ENCODE results near the gene CYP2C19.
"Not testable (repeated sequence)": the region's sequence is repeated elsewhere in the genome, so short reads cannot be mapped to it uniquely, and the experiment has no call there.

The CYP2C19 gene

DNA sequence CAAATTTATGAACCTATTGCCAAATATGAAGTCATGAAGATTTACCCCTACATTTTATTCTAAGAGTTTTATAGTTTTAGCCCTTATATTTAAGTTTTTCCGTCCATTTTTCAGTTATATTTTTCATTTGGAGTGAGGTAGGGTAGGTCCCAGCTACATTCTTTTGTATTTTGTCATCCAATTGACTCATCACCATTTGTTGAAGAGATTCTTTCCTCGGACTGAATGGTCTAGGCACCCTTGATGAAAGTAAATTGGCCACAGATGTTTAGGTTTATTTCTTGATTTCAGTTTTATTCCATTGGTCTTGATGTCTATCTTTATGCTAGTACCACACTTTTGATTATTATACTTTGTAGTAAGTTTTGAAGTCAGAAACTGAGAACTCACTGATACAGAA, 22.7 kb downstream of the CYP2C19 start:
- Histone ChIP-seq H3K4me3 (ENCODE audit: low read length) (no peak overlapping the region), H3K4me1 (ENCODE audit: control insufficient read depth, low read depth, low read length) (no peaks in the 10 kb centered on the region), H3K9ac (ENCODE audit: low read length) (no peak overlapping the region), H3K27me3 (ENCODE audit: control insufficient read depth, insufficient read depth, low read length) (no peaks in the 10 kb centered on the region), H3K9me3 (ENCODE audit: control insufficient read depth, low read depth, low read length) (no peaks in the 10 kb centered on the region), H3K27ac (ENCODE audit: low read length) (no peak overlapping the region), H3K36me3 (ENCODE audit: control insufficient read depth, low read depth, low read length) (no peaks in the 10 kb centered on the region)

DNA sequence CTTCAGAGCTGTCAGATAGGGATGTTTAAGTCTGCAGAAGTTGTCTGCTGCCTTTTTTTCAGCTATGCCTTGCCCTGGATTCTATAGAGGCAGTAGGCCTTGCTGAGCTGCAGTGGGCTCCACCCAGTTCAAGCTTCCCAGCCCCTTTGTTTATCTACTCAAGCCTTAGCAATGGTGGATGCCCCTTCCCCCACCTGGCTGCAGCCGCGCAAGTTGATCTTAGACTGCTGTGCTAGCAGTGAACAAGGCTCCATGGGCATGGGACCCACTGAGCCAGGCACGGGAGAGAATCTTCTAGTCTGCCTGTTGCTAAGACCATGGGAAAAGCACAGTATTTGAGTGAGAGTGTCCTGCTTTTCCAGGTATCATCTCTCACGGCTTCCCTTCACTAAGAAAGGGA, 38.1 kb downstream of the CYP2C19 start:
- not testable (repeated sequence) for H3K36me3 ChIP-seq (ENCODE audit: control insufficient read depth, low read depth, low read length); H3K27me3 ChIP-seq (ENCODE audit: control insufficient read depth, insufficient read depth, low read length); H3K27ac ChIP-seq (ENCODE audit: low read length); H3K4me3 ChIP-seq (ENCODE audit: low read length); H3K9me3 ChIP-seq (ENCODE audit: control insufficient read depth, low read depth, low read length); H3K4me1 ChIP-seq (ENCODE audit: control insufficient read depth, low read depth, low read length); H3K9ac ChIP-seq (ENCODE audit: low read length)

DNA sequence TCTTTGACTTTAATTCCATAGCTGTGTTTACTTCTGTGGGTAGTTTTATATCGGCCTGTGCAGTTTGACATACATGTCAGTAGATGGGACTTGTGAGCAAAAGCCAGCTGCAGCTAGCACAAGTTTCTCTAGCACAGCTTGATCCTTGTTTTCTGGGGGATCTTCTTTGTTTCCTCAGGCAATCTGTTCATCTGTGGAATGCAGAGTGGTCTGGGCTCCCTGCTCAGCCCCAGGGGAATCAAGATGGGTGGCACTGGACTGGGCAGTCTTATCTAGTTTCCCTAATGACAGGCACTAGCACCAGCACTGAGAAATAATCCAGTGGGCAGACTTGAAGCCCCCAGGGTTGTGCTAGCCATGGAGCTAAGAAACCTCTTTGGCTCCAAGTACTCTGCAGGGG, 40.8 kb downstream of the CYP2C19 start:
- Histone ChIP-seq H3K9ac (ENCODE audit: low read length) (no peak overlapping the region), H3K4me1 (ENCODE audit: control insufficient read depth, low read depth, low read length) (no peaks in the 10 kb centered on the region), H3K27ac (ENCODE audit: low read length) (no peak overlapping the region), H3K36me3 (ENCODE audit: control insufficient read depth, low read depth, low read length) (no peaks in the 10 kb centered on the region), H3K27me3 (ENCODE audit: control insufficient read depth, insufficient read depth, low read length) (no peaks in the 10 kb centered on the region), H3K4me3 (ENCODE audit: low read length) (no peak overlapping the region), H3K9me3 (ENCODE audit: control insufficient read depth, low read depth, low read length) (no peaks in the 10 kb centered on the region)

DNA sequence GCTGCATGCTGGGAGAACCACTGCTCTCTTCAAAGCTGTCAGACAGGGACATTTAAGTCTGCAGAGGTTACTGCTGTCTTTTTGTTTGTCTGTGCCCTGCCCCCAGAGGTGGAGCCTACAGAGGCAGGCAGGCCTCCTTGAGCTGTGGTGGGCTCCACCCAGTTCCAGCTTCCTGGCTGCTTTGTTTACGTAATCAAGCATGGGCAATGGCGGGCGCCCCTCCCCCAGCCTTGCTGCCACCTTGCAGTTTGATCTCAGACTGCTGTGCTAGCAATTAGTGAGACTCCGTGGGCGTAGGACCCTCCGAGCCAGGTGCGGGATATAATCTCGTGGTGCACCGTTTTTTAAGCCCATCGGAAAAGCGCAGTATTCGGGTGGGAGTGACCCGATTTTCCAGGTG, 67.5 kb downstream of the CYP2C19 start:
- H3K9ac ChIP-seq (ENCODE audit: low read length); H3K4me1 ChIP-seq (ENCODE audit: control insufficient read depth, low read depth, low read length); H3K27me3 ChIP-seq (ENCODE audit: control insufficient read depth, insufficient read depth, low read length); H3K36me3 ChIP-seq (ENCODE audit: control insufficient read depth, low read depth, low read length); H3K4me3 ChIP-seq (ENCODE audit: low read length); H3K9me3 ChIP-seq (ENCODE audit: control insufficient read depth, low read depth, low read length); H3K27ac ChIP-seq (ENCODE audit: low read length): not testable (repeated sequence)

DNA sequence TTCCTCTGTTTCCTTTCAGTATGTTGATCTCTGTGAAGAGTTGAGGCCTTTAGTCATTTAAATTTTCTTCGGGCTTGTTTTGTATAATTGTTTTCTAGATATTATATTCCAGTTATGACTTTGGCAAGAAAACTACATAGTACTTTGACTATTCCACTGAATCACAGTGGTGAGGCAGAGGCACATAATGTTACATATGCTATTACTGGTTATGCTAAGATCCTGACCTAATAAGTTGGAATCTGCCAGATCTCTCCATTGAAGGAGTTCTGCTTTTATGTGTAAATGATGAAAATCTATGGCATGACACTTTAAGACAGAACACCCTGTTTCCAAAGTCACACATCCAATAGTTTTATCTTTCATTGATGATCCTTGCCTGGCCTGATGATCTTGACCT, 83.7 kb downstream of the CYP2C19 start:
- Histone ChIP-seq H3K36me3 (ENCODE audit: control insufficient read depth, low read depth, low read length) (no peaks in the 10 kb centered on the region), H3K9me3 (ENCODE audit: control insufficient read depth, low read depth, low read length) (no peaks in the 10 kb centered on the region), H3K27me3 (ENCODE audit: control insufficient read depth, insufficient read depth, low read length) (no peaks in the 10 kb centered on the region), H3K9ac (ENCODE audit: low read length) (no peak overlapping the region), H3K4me3 (ENCODE audit: low read length) (no peak overlapping the region), H3K27ac (ENCODE audit: low read length) (no peak overlapping the region), H3K4me1 (ENCODE audit: control insufficient read depth, low read depth, low read length) (no peaks in the 10 kb centered on the region)

DNA sequence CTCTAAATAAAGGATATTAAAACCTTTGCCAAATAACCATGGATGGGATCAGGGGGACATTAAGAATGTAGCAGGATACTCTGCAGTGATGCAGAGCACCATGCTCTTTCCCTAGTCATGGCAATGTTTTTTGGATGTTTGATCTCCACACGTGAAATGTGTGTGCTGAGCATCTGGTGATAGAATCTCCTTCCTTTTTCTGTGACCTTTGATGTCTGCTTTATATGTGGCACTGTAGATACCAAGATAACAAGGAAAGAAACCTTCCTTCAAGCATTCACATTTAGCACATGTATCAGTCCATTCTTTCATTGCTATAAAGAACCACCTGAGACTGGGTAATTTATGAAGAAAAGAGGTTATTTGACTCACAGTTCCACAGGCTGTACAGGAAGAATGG, 88.3 kb downstream of the CYP2C19 start:
- no peaks in the 10 kb centered on the region for H3K27me3 ChIP-seq (ENCODE audit: control insufficient read depth, insufficient read depth, low read length)
- H3K27ac ChIP-seq (ENCODE audit: low read length), result no peak overlapping the region

DNA sequence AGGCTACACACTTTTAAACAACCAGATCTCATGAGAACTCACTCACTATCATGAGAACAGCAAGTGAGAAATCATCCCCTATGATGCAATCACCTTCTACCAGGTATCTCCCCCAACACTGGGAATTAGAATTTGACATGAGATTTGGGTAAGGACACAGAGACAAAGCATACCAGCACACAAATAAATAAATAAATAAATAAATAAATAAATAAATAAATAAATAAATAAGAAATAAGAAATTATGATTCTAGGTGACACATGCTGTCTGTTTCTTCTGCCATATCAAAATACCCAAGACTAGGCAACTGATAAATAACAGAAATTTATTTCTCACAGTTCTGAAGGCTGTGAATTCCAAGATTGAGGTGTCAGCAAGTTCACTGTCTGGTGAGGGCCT, 88.8 kb downstream of the CYP2C19 start:
- Histone ChIP-seq H3K36me3 (ENCODE audit: control insufficient read depth, low read depth, low read length) (no peaks in the 10 kb centered on the region), H3K9ac (ENCODE audit: low read length) (no peak overlapping the region), H3K4me1 (ENCODE audit: control insufficient read depth, low read depth, low read length) (no peaks in the 10 kb centered on the region), H3K9me3 (ENCODE audit: control insufficient read depth, low read depth, low read length) (no peaks in the 10 kb centered on the region), H3K4me3 (ENCODE audit: low read length) (no peak overlapping the region), H3K27me3 (ENCODE audit: control insufficient read depth, insufficient read depth, low read length) (no peaks in the 10 kb centered on the region), H3K27ac (ENCODE audit: low read length) (no peak overlapping the region)

More for the DNA sequence above, 88.3 kb downstream of the CYP2C19 start:
- no peak overlapping the region for H3K9ac ChIP-seq (ENCODE audit: low read length)
- no peaks in the 10 kb centered on the region for H3K4me1 ChIP-seq (ENCODE audit: control insufficient read depth, low read depth, low read length)
- no peaks in the 10 kb centered on the region for H3K36me3 ChIP-seq (ENCODE audit: control insufficient read depth, low read depth, low read length)
- H3K9me3 ChIP-seq (ENCODE audit: control insufficient read depth, low read depth, low read length), result no peaks in the 10 kb centered on the region
- H3K4me3 ChIP-seq (ENCODE audit: low read length), result no peak overlapping the region

DNA sequence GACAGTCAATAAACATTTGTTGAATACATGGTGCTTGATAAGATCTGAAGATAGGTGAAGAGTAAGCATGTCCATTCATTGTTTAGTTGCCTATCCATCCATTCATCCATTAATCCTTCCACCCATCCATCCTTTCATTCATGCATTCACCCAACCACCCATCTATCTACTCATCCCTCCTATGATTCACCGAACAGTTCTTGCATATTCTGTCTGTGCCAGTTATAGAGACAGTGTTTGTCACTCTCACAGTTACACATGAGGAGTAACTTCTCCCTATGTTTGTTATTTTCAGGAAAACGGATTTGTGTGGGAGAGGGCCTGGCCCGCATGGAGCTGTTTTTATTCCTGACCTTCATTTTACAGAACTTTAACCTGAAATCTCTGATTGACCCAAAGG, 90.0 kb downstream of the CYP2C19 start:
- Histone ChIP-seq H3K9ac (ENCODE audit: low read length) (no peak overlapping the region), H3K4me1 (ENCODE audit: control insufficient read depth, low read depth, low read length) (no peaks in the 10 kb centered on the region), H3K36me3 (ENCODE audit: control insufficient read depth, low read depth, low read length) (no peaks in the 10 kb centered on the region), H3K4me3 (ENCODE audit: low read length) (no peak overlapping the region), H3K9me3 (ENCODE audit: control insufficient read depth, low read depth, low read length) (no peaks in the 10 kb centered on the region), H3K27ac (ENCODE audit: low read length) (no peak overlapping the region), H3K27me3 (ENCODE audit: control insufficient read depth, insufficient read depth, low read length) (no peaks in the 10 kb centered on the region)

DNA sequence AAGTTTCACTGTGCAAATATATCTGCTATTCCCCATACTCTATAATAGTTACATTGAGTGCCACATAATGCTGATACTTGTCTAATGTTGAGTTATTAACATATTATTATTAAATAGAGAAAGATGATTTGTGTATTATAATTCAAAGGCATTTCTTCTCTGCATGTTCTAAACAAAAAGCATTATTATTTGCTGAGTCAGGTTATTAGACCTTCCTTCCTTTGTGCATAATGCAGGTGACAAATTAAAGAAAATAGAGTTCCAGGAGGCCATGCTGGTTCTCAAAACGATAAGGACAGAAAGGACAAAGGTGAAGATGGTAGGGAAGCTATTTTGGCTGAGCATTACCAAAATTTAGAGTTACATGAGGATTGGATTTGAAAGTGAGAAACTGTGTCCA, 90.6 kb downstream of the CYP2C19 start:
- H3K4me3 ChIP-seq (ENCODE audit: low read length), result no peak overlapping the region
- no peaks in the 10 kb centered on the region for H3K4me1 ChIP-seq (ENCODE audit: control insufficient read depth, low read depth, low read length)
- no peaks in the 10 kb centered on the region for H3K36me3 ChIP-seq (ENCODE audit: control insufficient read depth, low read depth, low read length)
- no peak overlapping the region for H3K9ac ChIP-seq (ENCODE audit: low read length)
- no peak overlapping the region for H3K27ac ChIP-seq (ENCODE audit: low read length)
- no peaks in the 10 kb centered on the region for H3K9me3 ChIP-seq (ENCODE audit: control insufficient read depth, low read depth, low read length)
- no peaks in the 10 kb centered on the region for H3K27me3 ChIP-seq (ENCODE audit: control insufficient read depth, insufficient read depth, low read length)

DNA sequence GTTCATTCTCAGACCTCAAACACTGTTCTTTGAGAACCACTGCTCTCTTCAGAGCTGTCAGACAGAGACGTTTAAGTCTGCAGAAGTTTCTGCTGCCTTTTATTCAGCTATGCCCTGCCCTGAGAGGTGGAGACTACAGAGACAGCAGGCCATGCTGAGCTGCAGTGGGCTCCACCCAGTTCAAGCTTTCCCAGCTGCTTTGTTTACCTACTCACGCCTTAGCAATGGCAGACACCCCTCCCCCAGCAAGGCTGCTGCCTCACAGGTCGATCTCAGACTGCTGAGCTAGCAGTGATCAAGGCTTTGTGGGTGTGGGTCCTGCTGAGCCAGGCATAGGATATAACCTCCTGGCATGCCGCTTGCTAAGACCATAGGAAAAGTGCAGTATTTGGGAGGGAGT, 95.5 kb downstream of the CYP2C19 start:
- H3K27me3 ChIP-seq (ENCODE audit: control insufficient read depth, insufficient read depth, low read length), result no peaks in the 10 kb centered on the region
- no peaks in the 10 kb centered on the region for H3K9me3 ChIP-seq (ENCODE audit: control insufficient read depth, low read depth, low read length)

DNA sequence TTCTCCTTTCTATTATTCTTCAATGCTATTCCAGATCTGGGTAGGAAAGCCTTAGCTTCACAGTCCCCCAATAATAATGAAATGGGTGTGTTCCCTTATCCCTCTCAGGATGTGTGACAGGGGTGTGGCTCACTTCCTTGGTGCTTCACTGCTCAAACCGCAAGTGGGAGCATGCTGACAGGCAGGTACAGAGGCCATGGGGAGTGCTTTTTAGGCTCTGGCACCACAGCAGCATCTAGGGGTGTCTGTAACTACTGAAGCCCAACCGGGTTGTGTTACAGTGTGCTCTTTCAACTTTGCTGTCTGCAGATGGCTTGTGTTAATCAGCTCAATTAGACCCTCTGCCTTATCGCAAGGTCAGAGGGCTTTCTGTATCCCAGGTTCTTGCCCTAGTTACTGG, 96.6 kb downstream of the CYP2C19 start:
- no peak overlapping the region for H3K27ac ChIP-seq (ENCODE audit: low read length)
- H3K4me3 ChIP-seq (ENCODE audit: low read length), result no peak overlapping the region
- no peaks in the 10 kb centered on the region for H3K27me3 ChIP-seq (ENCODE audit: control insufficient read depth, insufficient read depth, low read length)
- no peaks in the 10 kb centered on the region for H3K9me3 ChIP-seq (ENCODE audit: control insufficient read depth, low read depth, low read length)
- no peaks in the 10 kb centered on the region for H3K36me3 ChIP-seq (ENCODE audit: control insufficient read depth, low read depth, low read length)
- no peaks in the 10 kb centered on the region for H3K4me1 ChIP-seq (ENCODE audit: control insufficient read depth, low read depth, low read length)
- H3K9ac ChIP-seq (ENCODE audit: low read length), result no peak overlapping the region

More for the DNA sequence above, 95.5 kb downstream of the CYP2C19 start:
- Histone ChIP-seq H3K27ac (ENCODE audit: low read length) (no peak overlapping the region), H3K4me3 (ENCODE audit: low read length) (no peak overlapping the region), H3K4me1 (ENCODE audit: control insufficient read depth, low read depth, low read length) (no peaks in the 10 kb centered on the region), H3K36me3 (ENCODE audit: control insufficient read depth, low read depth, low read length) (no peaks in the 10 kb centered on the region), H3K9ac (ENCODE audit: low read length) (no peak overlapping the region)

DNA sequence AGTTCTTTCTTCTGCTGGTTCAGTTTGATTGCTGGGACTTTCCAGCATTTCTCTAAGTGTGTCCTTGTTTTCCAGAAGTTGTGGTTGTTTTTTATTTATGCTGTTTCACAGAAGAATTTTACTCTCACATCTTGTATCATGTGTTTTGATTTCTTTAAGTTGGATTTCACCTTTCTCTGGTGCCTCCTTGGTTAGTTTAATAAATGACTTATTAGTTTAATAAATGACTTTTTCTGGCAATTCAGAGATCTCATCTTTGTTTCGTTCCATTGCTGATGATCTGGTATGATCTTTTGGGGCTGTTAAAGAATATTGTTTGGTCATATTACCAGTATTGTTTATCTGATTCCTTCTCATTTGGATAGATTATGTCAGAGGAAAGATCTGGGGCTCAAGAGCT, 116.2 kb downstream of the CYP2C19 start:
- Histone ChIP-seq H3K27ac (ENCODE audit: low read length) (no peak overlapping the region), H3K36me3 (ENCODE audit: control insufficient read depth, low read depth, low read length) (no peaks in the 10 kb centered on the region), H3K9me3 (ENCODE audit: control insufficient read depth, low read depth, low read length) (no peaks in the 10 kb centered on the region), H3K9ac (ENCODE audit: low read length) (no peak overlapping the region), H3K4me3 (ENCODE audit: low read length) (no peak overlapping the region), H3K4me1 (ENCODE audit: control insufficient read depth, low read depth, low read length) (peaks cover 3% of the 10 kb centered on the region), H3K27me3 (ENCODE audit: control insufficient read depth, insufficient read depth, low read length) (no peaks in the 10 kb centered on the region)

DNA sequence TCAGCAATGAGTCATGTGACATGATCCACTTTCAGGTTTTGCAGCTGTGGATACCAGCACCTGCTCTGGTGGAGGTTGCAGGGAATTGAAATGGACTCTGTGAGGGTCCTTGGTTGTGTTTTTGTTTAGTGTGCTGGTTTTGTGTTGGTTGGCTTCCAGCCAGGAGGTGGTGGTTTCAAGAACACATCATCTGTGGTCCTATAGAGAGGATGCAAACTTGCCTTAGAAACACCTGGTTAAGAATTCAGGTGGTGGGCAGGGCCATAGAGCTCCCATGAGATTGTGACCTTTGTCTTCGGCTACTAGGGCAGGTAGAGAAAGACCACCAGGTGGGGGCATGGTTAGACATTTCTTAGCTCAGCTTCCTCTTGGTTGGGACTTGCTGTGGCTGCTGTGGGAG, 116.7 kb downstream of the CYP2C19 start:
- H3K4me1 ChIP-seq (ENCODE audit: control insufficient read depth, low read depth, low read length), result peaks cover 3% of the 10 kb centered on the region
- H3K9me3 ChIP-seq (ENCODE audit: control insufficient read depth, low read depth, low read length), result no peaks in the 10 kb centered on the region
- no peak overlapping the region for H3K27ac ChIP-seq (ENCODE audit: low read length)
- H3K9ac ChIP-seq (ENCODE audit: low read length), result no peak overlapping the region
- H3K27me3 ChIP-seq (ENCODE audit: control insufficient read depth, insufficient read depth, low read length), result no peaks in the 10 kb centered on the region
- H3K4me3 ChIP-seq (ENCODE audit: low read length), result no peak overlapping the region
- no peaks in the 10 kb centered on the region for H3K36me3 ChIP-seq (ENCODE audit: control insufficient read depth, low read depth, low read length)

Measured in iPS-18a (cell line).